Endothelial cell of umbilical vein (primary cell): ENCODE results near the gene COL1A1. TPM values are rescaled to one million over a fixed set of nuclear protein-coding genes. Genes with fewer than 3 reads are reported as not detected.

Experiments used
- BruUV-seq: library from RNA; stranded (reverse); fragments of 400-500 nt; replicated peaks from 2 replicates; lab custom pipeline; 2021; lab: Mats Ljungman, UMichigan
- CTCF ChIA-PET: fragments of 300-600, 350-600 bp; sonication (Branson Sonifier 250); formaldehyde crosslinking; loops from one replicate; lab custom pipeline; 2021; ENCODE audit warnings: antibody characterized with exemption, inconsistent platforms; lab: Charles Lee
- POLR2A ChIA-PET: fragments of 300-600, 350-600 bp; sonication (Branson Sonifier 250); formaldehyde crosslinking; loops from one replicate; lab custom pipeline; 2021; ENCODE audit warnings: antibody characterized with exemption, inconsistent platforms; lab: Charles Lee
- DNase-seq: peaks from one replicate; pipeline ENCODE4 v3.0.0-alpha.2; 2011; ENCODE audit warnings: low read depth, low spot score
- FAIRE-seq: peaks from 2 replicates; lab custom pipeline; 2011; peaks lifted over from hg19 to GRCh38; lab: Jason Lieb, UNC
- H2AFZ ChIP-seq: 2 replicates; pipeline ENCODE4 v1.6.0; 2012; ENCODE audit warnings: low read depth, low read length, control low read depth, inconsistent platforms
- H3K27ac ChIP-seq: 2 replicates; pipeline ENCODE4 v1.5.1; 2011; ENCODE audit warnings: low read depth, mild to moderate bottlenecking, control low read depth, low read length, moderate library complexity; ENCODE audit not compliant: insufficient read depth
- H3K27me3 ChIP-seq, 2 experiments: 2 replicates each; pipeline versions ENCODE4 v1.6.0 to v1.6.1; 2011; ENCODE audit warnings: low read length in 2 of 2, mixed read lengths in 1 of 2; ENCODE audit not compliant: control insufficient read depth in 2 of 2, insufficient read depth in 2 of 2
- H3K36me3 ChIP-seq, 2 experiments: 2 replicates in 1 of 2; 3 replicates in 1 of 2; pipeline ENCODE4 v1.5.1; 2011; ENCODE audit warnings: low read length in 2 of 2, mild to moderate bottlenecking in 1 of 2, moderate library complexity in 1 of 2; ENCODE audit not compliant: control insufficient read depth in 2 of 2, insufficient read depth in 2 of 2; ENCODE audit errors: extremely low read depth in 1 of 2
- H3K4me1 ChIP-seq: 3 replicates; pipeline ENCODE4 v1.5.1; 2011; ENCODE audit warnings: mild to moderate bottlenecking, low read length; ENCODE audit not compliant: control insufficient read depth, insufficient read depth; ENCODE audit errors: extremely low read depth
- H3K4me2 ChIP-seq: 2 replicates; pipeline ENCODE4 v1.6.1; 2011; ENCODE audit warnings: low read length, control low read depth, mixed read lengths; ENCODE audit not compliant: insufficient read depth
- H3K4me3 ChIP-seq, 3 experiments: fragments of 200-600 bp in 1 of 3; sonication (generic), shearing (Covaris generic) in 1 of 3; replicated peaks in 1 of 3; 2 replicates each; pipeline ENCODE4 v1.5.1; 2011 to 2016; ENCODE audit warnings: control low read depth in 3 of 3, low read length in 3 of 3, mild to moderate bottlenecking in 2 of 3, inconsistent platforms in 1 of 3, low read depth in 1 of 3, moderate library complexity in 1 of 3; ENCODE audit not compliant: insufficient read depth in 1 of 3
- H3K79me2 ChIP-seq: 2 replicates; pipeline ENCODE4 v1.6.0; 2012; ENCODE audit warnings: low read length, inconsistent platforms; ENCODE audit not compliant: control insufficient read depth, insufficient read depth
- H3K9ac ChIP-seq: replicated peaks from 2 replicates; pipeline ENCODE3; 2011; ENCODE audit warnings: low read length, control low read depth; ENCODE audit not compliant: insufficient read depth; ENCODE audit errors: extremely low read depth
- H3K9me1 ChIP-seq: replicated peaks from 3 replicates; pipeline ENCODE4 v1.6.0; 2011; ENCODE audit warnings: mild to moderate bottlenecking, low read length; ENCODE audit not compliant: control insufficient read depth, insufficient read depth; ENCODE audit errors: extremely low read depth
- H3K9me3 ChIP-seq: replicated peaks from 2 replicates; pipeline ENCODE4 v1.5.1; 2012; ENCODE audit warnings: low read length, inconsistent platforms; ENCODE audit not compliant: control insufficient read depth, insufficient read depth
- H4K20me1 ChIP-seq: replicated peaks from 2 replicates; pipeline ENCODE3; 2011; ENCODE audit warnings: mild to moderate bottlenecking, low read length; ENCODE audit not compliant: control insufficient read depth, insufficient read depth; ENCODE audit errors: extremely low read depth
- CTCF ChIP-seq, 2 donors: IDR thresholded peaks; 1 replicate in 1 of 2; 2 replicates in 1 of 2; pipeline ENCODE4 v1.5.1; 2011; ENCODE audit warnings: low read length in 2 of 2, mild to moderate bottlenecking in 2 of 2, moderate library complexity in 2 of 2, control low read depth in 1 of 2, inconsistent platforms in 1 of 2, low read depth in 1 of 2; ENCODE audit not compliant: insufficient read depth in 1 of 2; ENCODE audit errors: extremely low read depth in 1 of 2
- EZH2 ChIP-seq: IDR thresholded peaks from 2 replicates; pipeline ENCODE4 v1.6.1; 2012; ENCODE audit warnings: borderline replicate concordance, low read depth, mild to moderate bottlenecking, moderate library complexity, low read length, inconsistent platforms; ENCODE audit not compliant: severe bottlenecking
- FOS ChIP-seq: IDR thresholded peaks from 2 replicates; pipeline ENCODE4 v1.6.1; 2011; ENCODE audit warnings: mild to moderate bottlenecking, low read length, moderate library complexity, borderline replicate concordance; ENCODE audit not compliant: insufficient read depth
- GATA2 ChIP-seq: IDR thresholded peaks from 2 replicates; pipeline ENCODE4 v1.7.0; 2011; ENCODE audit warnings: low read depth, mild to moderate bottlenecking, moderate library complexity, mixed read lengths, low read length; ENCODE audit not compliant: insufficient read length, insufficient read depth
- JUN ChIP-seq: IDR thresholded peaks from 2 replicates; pipeline ENCODE4 v1.6.1; 2011; ENCODE audit warnings: borderline replicate concordance, low read depth; ENCODE audit not compliant: insufficient read length, insufficient read depth
- MAX ChIP-seq: IDR thresholded peaks from 2 replicates; pipeline ENCODE4 v1.6.1; 2011; ENCODE audit not compliant: insufficient read depth, insufficient read length
- MYC ChIP-seq: IDR thresholded peaks from one replicate; pipeline ENCODE4 v1.6.1; 2011; ENCODE audit warnings: mild to moderate bottlenecking, low read depth, low read length
- POLR2A ChIP-seq: IDR thresholded peaks from 2 replicates; pipeline ENCODE4 v1.6.1; 2012; ENCODE audit warnings: low read depth, mild to moderate bottlenecking, control low read depth, low read length
- POLR2AphosphoS5 ChIP-seq: IDR thresholded peaks from 2 replicates; pipeline ENCODE4 v1.6.1; 2012; ENCODE audit warnings: low read depth, mild to moderate bottlenecking, control low read depth, low read length, moderate library complexity; ENCODE audit not compliant: insufficient read depth
- dilution Hi-C: fragments of 300-500 bp; cut with MboI; formaldehyde crosslinking; loops from one replicate; pipeline ENCODE4 v1.15.0; 2019; ENCODE audit warnings: low sequenced_read_pairs; ENCODE audit not compliant: extremely low pct_ligation_motif_present
- intact Hi-C: fragments of 100-400 bp; cut with micrococcal nuclease; formaldehyde crosslinking; loops from one replicate; pipeline ENCODE4 v1.10.0; 2022
- polyA plus RNA-seq, 4 experiments: library from polyadenylated mRNA; depleted of rRNA in 3 of 4; stranded (reverse) in 3 of 4; unstranded in 1 of 4; fragments of >200 nt; gene quantifications; 2 replicates each; pipeline versions ENCODE4 v1.2.1 to v1.2.3, GENCODE V29; 2011 to 2012; ENCODE audit warnings: missing spikeins in 1 of 4
- total RNA-seq: library from RNA; stranded (reverse); gene quantifications from 2 replicates; pipeline ENCODE4 v1.2.3, GENCODE V29; 2021

The COL1A1 gene
- total and polyA plus RNA-seq, 2 donors (not counting 3 experiments of a cell fraction or from before 2014, with no cell fraction given), result 0.07 TPM

GRCh38 chr17:50171371-50172071, 29.9 kb downstream of the COL1A1 start:
- FAIRE-seq, result no peak
- no peak for TF ChIP-seq JUN
- TF ChIP-seq GATA2, result no peak
- no peak for TF ChIP-seq CTCF (IDR thresholded peaks at IDR 0.05; ENCODE audit: extremely low read depth in 1 of 2, insufficient read depth in 1 of 2, low read depth in 1 of 2, low read length in 2 of 2)
- no peak for TF ChIP-seq EZH2
- TF ChIP-seq POLR2A, result no peak
- no peak for TF ChIP-seq POLR2AphosphoS5
- no peak for TF ChIP-seq FOS
- TF ChIP-seq MYC, result no peak
- no peak for TF ChIP-seq MAX
- no peak overlapping the region for H3K4me3 ChIP-seq

More at GRCh38 chr17:50171371-50172071, 29.9 kb downstream of the COL1A1 start:
- H3K9ac ChIP-seq, result no peak overlapping the region
- no peaks in the 10 kb centered on the region for H3K27me3 ChIP-seq
- no peak overlapping the region for H2AFZ ChIP-seq
- no peak for DNase-seq
- no peaks in the 10 kb centered on the region for H4K20me1 ChIP-seq
- H3K9me1 ChIP-seq, result no peaks in the 10 kb centered on the region
- H3K79me2 ChIP-seq, result no peaks in the 10 kb centered on the region
- no TSS peak for BruUV-seq
- CTCF ChIA-PET, result interaction anchor here (6.5 to 8.8 kb wide), 2 partner anchors 25 to 29 kb away, joined by 88 to 234 read pairs; partner anchors contain the start of gene COL1A1
- H3K36me3 ChIP-seq, result no peaks in the 10 kb centered on the region
- H3K27ac ChIP-seq, result no peak overlapping the region
- intact Hi-C loops (no loop called here), dilution Hi-C loops (no loop called here)
- POLR2A ChIA-PET, result no interaction called here
- H3K9me3 ChIP-seq, result no peaks in the 10 kb centered on the region
- no peak overlapping the region for H3K4me2 ChIP-seq
- H3K4me1 ChIP-seq, result peaks cover 5% of the 10 kb centered on the region
